ENCODE results near the gene ADGRG2.

- TF ChIP-seq CTCF (conservative IDR thresholded peaks at IDR 0.05; ENCODE audit: low read depth, low read length) = no peak
- no peak for TF ChIP-seq EZH2 (IDR thresholded peaks at IDR 0.05; ENCODE audit: low read length, unreplicated experiment)
Measured at GRCh38 chrX:19034025-19034424, 88.2 kb downstream of the ADGRG2 start.
